ENCODE results near the gene EYA2. TPM values are rescaled to one million over a fixed set of nuclear protein-coding genes. Genes with fewer than 3 reads are reported as not detected.

Gene EYA2
- total RNA-seq, 1 donor from 2014 or later = 8.1 TPM

- Histone ChIP-seq H3K9me3 (no peaks in the 10 kb centered on the region), H3K27ac (no peak overlapping the region), H3K27me3 (no peaks in the 10 kb centered on the region), H3K4me1 (no peaks in the 10 kb centered on the region), H3K4me3 (no peak overlapping the region), H3K36me3 (no peaks in the 10 kb centered on the region)
- no peak for DNase-seq (ENCODE audit: extremely low spot score in 2 of 2)
- intact Hi-C loops (cut with DNase I) = loop anchor here (10.0 kb wide), 1 partner anchor 392 kb away; no protein-coding TSS in a partner anchor
- TF ChIP-seq POLR2A (IDR thresholded peaks at IDR 0.05) = no peak
- TF ChIP-seq POLR2AphosphoS5 (IDR thresholded peaks at IDR 0.05; ENCODE audit: insufficient read depth in 1 of 2, low read depth in 1 of 2) = no peak
- TF ChIP-seq CTCF (IDR thresholded peaks at IDR 0.05) = no peak
Measured at GRCh38 chr20:47156301-47157137, 261.9 kb downstream of the EYA2 start.

GRCh38 chr20:47159166-47159565 is 264.5 kb downstream of the EYA2 start:
- TF ChIP-seq POLR2A (IDR thresholded peaks at IDR 0.05) (no peak), POLR2AphosphoS5 (IDR thresholded peaks at IDR 0.05; ENCODE audit: insufficient read depth in 1 of 2, low read depth in 1 of 2) (no peak), CTCF (IDR thresholded peaks at IDR 0.05) (no peak)
- H3K27me3 ChIP-seq = no peaks in the 10 kb centered on the region

GRCh38 chr20:47160240-47160639 is 265.6 kb downstream of the EYA2 start:
- no peak overlapping the region for H3K4me3 ChIP-seq
- no peaks in the 10 kb centered on the region for H3K27me3 ChIP-seq
- no peak overlapping the region for H3K27ac ChIP-seq
- intact Hi-C loops (cut with DNase I) = no loop called here
- H3K36me3 ChIP-seq = no peaks in the 10 kb centered on the region
- H3K4me1 ChIP-seq = no peaks in the 10 kb centered on the region
- no peaks in the 10 kb centered on the region for H3K9me3 ChIP-seq
- no peak for TF ChIP-seq POLR2AphosphoS5 (IDR thresholded peaks at IDR 0.05; ENCODE audit: insufficient read depth in 1 of 2, low read depth in 1 of 2)
- no peak for TF ChIP-seq CTCF (IDR thresholded peaks at IDR 0.05)
- no peak for TF ChIP-seq POLR2A (IDR thresholded peaks at IDR 0.05)
- no peak for DNase-seq (ENCODE audit: extremely low spot score in 2 of 2)

More at GRCh38 chr20:47159166-47159565, 264.5 kb downstream of the EYA2 start:
- Histone ChIP-seq H3K36me3 (no peaks in the 10 kb centered on the region), H3K4me3 (no peak overlapping the region), H3K9me3 (no peaks in the 10 kb centered on the region), H3K27ac (no peak overlapping the region), H3K4me1 (no peaks in the 10 kb centered on the region)
- DNase-seq (ENCODE audit: extremely low spot score in 2 of 2) = no peak
- intact Hi-C loops (cut with DNase I) = loop anchor here (10.0 kb wide), 1 partner anchor 394 kb away; no protein-coding TSS in a partner anchor

- DNase-seq (ENCODE audit: extremely low spot score in 2 of 2) = no peak
- Histone ChIP-seq H3K27me3 (no peaks in the 10 kb centered on the region), H3K27ac (no peak overlapping the region), H3K4me3 (no peak overlapping the region), H3K4me1 (no peaks in the 10 kb centered on the region), H3K36me3 (no peaks in the 10 kb centered on the region), H3K9me3 (no peaks in the 10 kb centered on the region)
- TF ChIP-seq CTCF (IDR thresholded peaks at IDR 0.05) (no peak), POLR2AphosphoS5 (IDR thresholded peaks at IDR 0.05; ENCODE audit: insufficient read depth in 1 of 2, low read depth in 1 of 2) (no peak), POLR2A (IDR thresholded peaks at IDR 0.05) (no peak)
- intact Hi-C loops (cut with DNase I) = no loop called here
Measured at GRCh38 chr20:47160992-47161391, 266.3 kb downstream of the EYA2 start.

- no peaks in the 10 kb centered on the region for H3K9me3 ChIP-seq
- intact Hi-C loops (cut with DNase I) = no loop called here
- H3K27ac ChIP-seq = no peak overlapping the region
- DNase-seq (ENCODE audit: extremely low spot score in 2 of 2) = no peak
- no peak overlapping the region for H3K4me3 ChIP-seq
- no peaks in the 10 kb centered on the region for H3K36me3 ChIP-seq
- TF ChIP-seq POLR2A (IDR thresholded peaks at IDR 0.05) = no peak
- TF ChIP-seq CTCF (IDR thresholded peaks at IDR 0.05) = no peak
- no peaks in the 10 kb centered on the region for H3K4me1 ChIP-seq
- H3K27me3 ChIP-seq = no peaks in the 10 kb centered on the region
Measured at GRCh38 chr20:47161411-47161810, 266.8 kb downstream of the EYA2 start.
